ENCODE data around the gene STK17B.

STK17B gene

GRCh38 chr2:196162586-196163175 is 8.7 kb downstream of the STK17B start:
- DNase-seq (ENCODE audit: extremely low spot score, insufficient read length, low read depth) (no peak), FAIRE-seq (peak; percentile 71)

DNA sequence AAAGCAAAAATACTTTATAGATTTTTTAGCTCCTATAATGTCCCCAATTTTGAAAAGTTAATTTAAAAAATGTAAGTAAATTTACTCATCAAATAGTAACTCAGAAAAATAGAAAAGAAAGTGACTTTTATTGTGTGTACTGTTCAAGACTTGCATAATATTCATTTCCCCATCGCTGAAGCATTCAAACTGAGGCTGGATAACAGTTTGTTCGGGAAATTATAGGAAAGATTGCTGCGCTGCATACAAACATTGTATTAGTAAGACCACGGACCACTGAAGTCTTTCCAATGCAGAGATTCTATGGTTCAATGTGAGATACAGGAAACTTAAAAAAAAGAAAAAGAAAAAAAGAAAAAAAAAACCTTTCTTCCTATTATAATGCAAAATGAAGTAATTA is 10.4 kb downstream of the STK17B start:
- no peak for DNase-seq (ENCODE audit: extremely low spot score, insufficient read length, low read depth)
- no peak for FAIRE-seq

DNA sequence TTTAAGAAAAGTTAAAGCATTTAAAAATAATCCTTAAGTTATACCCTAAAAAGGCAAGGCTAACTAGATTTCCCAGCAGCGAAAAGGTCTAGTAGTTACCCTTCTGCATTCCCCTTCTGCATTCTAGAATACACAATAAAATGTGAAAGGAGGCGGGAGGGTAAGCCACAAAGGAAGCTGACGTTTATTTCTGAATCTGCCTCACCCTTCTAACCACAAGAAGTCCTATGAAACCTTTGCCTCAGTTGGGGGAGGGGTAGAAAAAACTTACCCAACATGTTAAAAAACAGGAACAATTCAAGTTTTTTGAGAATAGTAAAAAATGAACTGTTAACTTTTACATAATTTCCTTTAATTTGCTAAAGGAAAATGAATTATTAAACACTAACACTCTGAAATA is 11.3 kb downstream of the STK17B start:
- peak; percentile 97 for FAIRE-seq
- DNase-seq (ENCODE audit: extremely low spot score, insufficient read length, low read depth): peak; percentile 59

- no peak for DNase-seq (ENCODE audit: extremely low spot score, insufficient read length, low read depth)
- FAIRE-seq: peak; percentile 68
Measured at GRCh38 chr2:196159221-196159892, 12.0 kb downstream of the STK17B start.

- FAIRE-seq (no peak), DNase-seq (ENCODE audit: extremely low spot score, insufficient read length, low read depth) (no peak)
Measured at GRCh38 chr2:196155575-196155974, 15.8 kb downstream of the STK17B start.

DNA sequence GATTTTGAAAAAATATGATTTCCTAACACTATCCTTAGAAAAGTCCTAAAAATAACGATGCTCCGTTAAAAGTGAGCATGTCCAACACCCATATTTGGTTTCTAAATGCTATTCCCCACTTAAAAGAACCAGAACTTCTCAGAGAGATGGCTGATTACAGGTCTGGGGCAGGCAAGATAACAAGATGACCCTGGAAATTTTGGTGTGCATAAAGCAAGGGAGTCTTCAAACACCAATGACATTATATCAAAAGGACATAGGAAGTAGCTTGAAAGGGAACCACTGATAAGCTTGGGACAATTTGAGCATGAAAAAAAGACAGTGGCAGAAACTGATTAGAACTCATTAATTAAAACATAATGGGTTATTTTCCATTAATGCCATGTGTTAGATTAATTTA is 17.9 kb downstream of the STK17B start:
- FAIRE-seq (no peak), DNase-seq (ENCODE audit: extremely low spot score, insufficient read length, low read depth) (no peak)

GRCh38 chr2:196149948-196150347 is 21.4 kb downstream of the STK17B start:
- peak; percentile 72 for FAIRE-seq

GRCh38 chr2:196148736-196149135 is 22.6 kb downstream of the STK17B start:
- peak; percentile 24 for FAIRE-seq

More at GRCh38 chr2:196149948-196150347, 21.4 kb downstream of the STK17B start:
- no peak for DNase-seq (ENCODE audit: extremely low spot score, insufficient read length, low read depth)

GRCh38 chr2:196145256-196145655 is 26.1 kb downstream of the STK17B start:
- no peak for FAIRE-seq
- no peak for DNase-seq (ENCODE audit: extremely low spot score, insufficient read length, low read depth)

More at GRCh38 chr2:196148736-196149135, 22.6 kb downstream of the STK17B start:
- no peak for DNase-seq (ENCODE audit: extremely low spot score, insufficient read length, low read depth)

GRCh38 chr2:196144513-196145126 is 26.8 kb downstream of the STK17B start:
- FAIRE-seq (no peak), DNase-seq (ENCODE audit: extremely low spot score, insufficient read length, low read depth) (no peak)

DNA sequence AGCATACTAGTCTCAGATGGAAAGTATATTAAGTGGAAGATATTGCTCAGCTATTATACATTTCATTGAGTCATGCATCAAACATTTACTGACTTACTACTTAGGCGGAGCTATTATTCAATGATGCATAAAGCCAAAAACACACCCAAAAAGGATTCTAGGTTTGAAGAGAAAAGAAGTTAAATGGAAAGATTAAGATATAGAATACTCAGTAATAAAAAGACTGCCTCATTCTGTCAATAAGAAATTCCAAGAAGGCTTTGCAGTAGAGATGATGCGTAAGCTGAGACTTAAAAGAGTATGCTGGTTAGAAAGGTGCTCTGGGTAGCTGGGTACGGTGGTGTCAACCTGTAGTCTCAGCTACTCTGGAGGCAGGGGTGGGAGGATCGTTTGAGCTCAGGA is 27.6 kb downstream of the STK17B start:
- FAIRE-seq (no peak), DNase-seq (ENCODE audit: extremely low spot score, insufficient read length, low read depth) (no peak)

DNA sequence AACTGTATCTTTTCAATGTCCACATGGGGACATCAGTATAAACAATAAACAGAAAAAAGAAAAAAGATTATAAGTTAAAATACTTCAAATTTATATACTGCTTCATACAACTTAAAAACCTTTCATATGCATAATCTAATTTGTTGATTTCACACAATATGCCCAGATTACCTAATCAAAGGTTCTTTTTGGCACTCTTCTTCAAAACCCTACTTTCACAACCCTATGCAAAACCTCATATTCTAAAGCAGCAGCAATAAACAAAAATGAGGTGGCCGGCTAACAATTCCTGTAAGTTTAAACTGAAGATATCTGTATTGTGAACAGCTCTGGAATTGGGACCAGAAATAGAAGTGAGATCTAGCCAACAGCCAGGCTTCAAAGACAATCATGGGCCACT is 28.6 kb downstream of the STK17B start:
- FAIRE-seq (no peak), DNase-seq (ENCODE audit: extremely low spot score, insufficient read length, low read depth) (no peak)

GRCh38 chr2:196140213-196140612 is 31.2 kb downstream of the STK17B start:
- no peak for FAIRE-seq
- no peak for DNase-seq (ENCODE audit: extremely low spot score, insufficient read length, low read depth)

- no peak for DNase-seq (ENCODE audit: extremely low spot score, insufficient read length, low read depth)
Measured at GRCh38 chr2:196137271-196137670, 34.1 kb downstream of the STK17B start.

GRCh38 chr2:196136151-196136550 is 35.2 kb downstream of the STK17B start:
- DNase-seq (ENCODE audit: extremely low spot score, insufficient read length, low read depth) (no peak), FAIRE-seq (no peak)

More at GRCh38 chr2:196137271-196137670, 34.1 kb downstream of the STK17B start:
- FAIRE-seq: no peak

DNA sequence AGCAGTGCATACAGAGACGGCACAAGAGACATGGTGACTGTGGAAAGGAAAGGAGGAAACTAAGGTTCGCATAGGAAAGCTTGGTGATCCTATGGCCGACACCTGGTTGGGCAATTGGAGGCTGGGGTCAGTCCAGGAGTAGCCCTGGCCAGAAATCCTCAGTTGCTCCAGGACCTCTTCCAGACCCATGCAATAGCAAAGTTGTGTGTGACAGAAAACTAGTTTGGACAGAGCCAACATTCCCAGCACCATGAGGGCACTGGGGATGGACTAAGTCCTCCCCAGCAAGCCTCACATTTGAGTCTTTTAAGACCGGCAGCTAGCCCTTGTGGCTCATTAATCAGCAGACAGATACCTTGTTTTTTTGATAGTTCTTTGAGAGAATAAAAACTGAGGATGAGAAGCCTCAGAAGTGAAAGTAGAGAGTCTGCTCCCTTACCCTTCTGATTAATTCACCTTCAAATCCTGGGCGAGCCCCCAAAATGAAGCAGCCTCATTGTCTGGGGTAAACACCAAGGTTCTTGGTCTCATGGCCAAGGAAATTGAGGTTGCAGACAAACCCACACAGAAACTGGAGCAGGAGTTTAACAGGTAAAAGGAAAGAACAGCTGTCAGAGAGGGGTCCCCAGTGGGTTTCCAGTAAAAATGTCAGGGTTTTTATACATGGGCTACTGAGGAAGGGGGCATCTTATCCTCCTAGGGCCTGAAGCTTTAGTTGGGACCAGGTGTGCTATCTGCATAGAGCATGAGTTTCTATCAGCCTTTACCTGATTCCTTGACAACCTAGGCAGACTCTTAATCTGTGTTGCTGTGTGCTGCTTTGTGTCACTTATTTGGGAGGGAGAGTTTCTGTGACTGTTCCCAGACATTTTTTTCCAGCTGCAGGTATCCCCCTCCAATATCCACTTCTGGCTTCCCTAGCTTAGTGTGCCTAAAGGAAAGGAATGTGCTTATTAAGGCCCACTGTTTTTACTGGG is 39.1 kb downstream of the STK17B start:
- DNase-seq (ENCODE audit: extremely low spot score, insufficient read length, low read depth) (no peak), FAIRE-seq (no peak)

DNA sequence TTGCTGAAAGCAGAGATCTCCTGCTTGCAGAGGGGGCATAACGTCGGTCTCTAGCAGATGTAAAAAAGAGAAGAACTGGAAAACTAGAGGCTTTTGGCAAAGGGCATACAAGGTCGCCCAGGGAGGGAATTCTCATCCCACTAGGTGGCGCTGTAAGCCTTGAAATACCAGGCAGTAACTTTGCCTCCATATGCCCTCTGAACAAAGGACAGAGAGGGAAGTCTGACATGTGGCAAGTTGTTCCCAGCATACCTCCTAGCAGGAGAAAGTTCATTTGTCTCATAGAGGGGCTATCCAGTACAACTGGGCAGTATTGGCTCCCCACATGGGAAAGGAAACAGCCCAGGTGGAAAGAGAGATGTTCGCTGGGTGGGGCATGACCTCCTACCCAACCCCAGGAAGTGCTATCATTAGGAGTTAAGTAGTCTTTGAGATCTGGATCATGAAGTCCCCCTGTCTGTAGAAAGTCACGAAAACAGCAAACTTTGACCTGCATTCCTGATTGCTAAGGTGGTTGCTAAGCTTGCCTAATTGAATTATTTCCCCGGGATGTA is 39.9 kb downstream of the STK17B start:
- no peak for DNase-seq (ENCODE audit: extremely low spot score, insufficient read length, low read depth)
- peak; percentile 56 for FAIRE-seq

DNA sequence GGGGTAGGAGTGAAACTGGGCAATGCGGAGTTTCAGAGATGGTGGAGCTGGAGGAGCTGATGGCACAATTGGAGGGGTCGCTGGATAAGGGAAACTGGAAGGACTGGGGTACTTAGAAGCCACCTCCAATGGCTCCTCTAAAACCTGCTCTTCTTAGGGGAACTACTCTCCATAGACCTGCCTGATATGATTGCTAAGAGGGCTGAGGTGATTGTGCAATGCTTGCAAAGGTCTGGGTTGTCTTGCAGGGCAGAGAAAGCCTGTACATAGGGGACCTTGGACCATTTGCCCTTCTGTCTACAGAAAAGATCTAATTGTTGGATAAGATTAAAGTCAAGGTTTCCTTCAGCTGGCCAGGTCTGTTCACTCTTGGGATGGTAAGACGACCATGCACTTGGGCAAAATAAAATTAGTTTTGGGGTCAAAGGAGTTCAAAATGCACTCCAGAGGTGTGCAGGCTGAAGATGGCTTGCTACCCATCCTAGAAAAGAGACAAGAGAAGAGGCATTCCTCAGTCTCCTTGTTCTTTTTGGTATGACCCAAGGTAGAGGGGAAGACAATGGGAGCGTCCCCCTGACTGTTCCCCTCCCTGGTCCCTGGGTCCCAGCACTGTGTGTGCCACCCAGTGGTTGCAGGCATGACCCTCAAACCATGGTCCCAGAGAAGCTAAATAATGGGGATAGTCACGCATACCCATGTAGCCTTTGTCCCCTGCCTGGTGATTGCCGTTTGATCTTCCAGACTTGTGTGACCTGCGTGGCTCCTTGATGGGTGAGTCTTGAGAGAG is 41.1 kb downstream of the STK17B start:
- FAIRE-seq (no peak), DNase-seq (ENCODE audit: extremely low spot score, insufficient read length, low read depth) (no peak)

GRCh38 chr2:196128749-196129148 is 42.6 kb downstream of the STK17B start:
- no peak for FAIRE-seq
- DNase-seq (ENCODE audit: extremely low spot score, insufficient read length, low read depth): no peak

Measured in GM18507 (cell line).